GM21526 (cell line): Measurements from ENCODE around the gene PTMA.
A peak's percentile ranks its signal among the peaks of the same experiment; 100 is the strongest.
"Not testable (repeated sequence)": the region's sequence is repeated elsewhere in the genome, so short reads cannot be mapped to it uniquely, and the experiment has no call there.

Experiments
- ATAC-seq: cut with Tn5 transposase; IDR thresholded peaks from one replicate; pipeline ENCODE4 v1.9.1; 2021; ENCODE audit warnings: moderate library complexity; ENCODE audit not compliant: unreplicated experiment, low FRiP score

The PTMA gene

GRCh38 chr2:231691251-231691772 is 17.0 kb upstream of the PTMA start:
- ATAC-seq = no peak

DNA sequence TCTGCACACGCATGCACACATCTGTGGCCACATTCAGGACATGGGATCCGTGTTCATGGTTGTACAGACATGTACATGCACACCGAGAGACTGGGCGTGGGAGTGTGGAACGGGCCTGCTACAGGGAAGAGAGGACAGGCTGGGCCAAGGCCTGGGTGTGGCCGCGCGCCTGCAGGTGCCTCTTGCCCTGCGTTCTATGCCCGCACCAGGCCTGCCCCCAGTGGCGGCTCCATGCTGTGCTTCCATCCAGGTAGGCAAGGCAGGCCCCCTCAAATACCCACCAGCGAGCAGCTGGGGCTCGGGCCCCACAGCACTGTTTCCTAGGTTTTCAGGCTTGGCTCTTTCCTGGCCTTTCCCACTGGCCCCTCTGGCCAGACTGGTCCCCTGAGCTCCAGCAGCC is 15.5 kb upstream of the PTMA start:
- ATAC-seq = no peak

DNA sequence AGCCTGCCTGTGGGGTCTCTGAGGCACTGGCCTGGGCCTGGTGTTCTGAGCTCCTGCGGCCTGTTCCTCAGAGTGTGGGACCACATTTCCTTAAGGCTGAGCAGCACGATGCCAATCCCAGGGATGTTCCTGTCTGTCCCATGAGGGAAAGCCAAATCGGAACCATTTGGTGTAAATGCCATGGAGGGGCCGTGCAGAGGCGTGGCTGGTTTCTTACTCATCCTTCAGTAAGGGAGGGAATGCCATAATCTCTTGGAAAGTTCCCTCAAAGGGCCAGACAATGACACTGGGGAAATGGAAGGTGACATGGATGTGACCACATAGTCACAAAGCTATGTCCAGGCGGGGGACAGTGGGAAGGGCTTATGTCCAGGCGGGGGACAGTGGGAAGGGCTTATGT is 14.4 kb upstream of the PTMA start:
- no peak for ATAC-seq

GRCh38 chr2:231696004-231696367 is 12.3 kb upstream of the PTMA start:
- ATAC-seq = no peak

GRCh38 chr2:231699006-231699405 is 9.3 kb upstream of the PTMA start:
- ATAC-seq = no peak

DNA sequence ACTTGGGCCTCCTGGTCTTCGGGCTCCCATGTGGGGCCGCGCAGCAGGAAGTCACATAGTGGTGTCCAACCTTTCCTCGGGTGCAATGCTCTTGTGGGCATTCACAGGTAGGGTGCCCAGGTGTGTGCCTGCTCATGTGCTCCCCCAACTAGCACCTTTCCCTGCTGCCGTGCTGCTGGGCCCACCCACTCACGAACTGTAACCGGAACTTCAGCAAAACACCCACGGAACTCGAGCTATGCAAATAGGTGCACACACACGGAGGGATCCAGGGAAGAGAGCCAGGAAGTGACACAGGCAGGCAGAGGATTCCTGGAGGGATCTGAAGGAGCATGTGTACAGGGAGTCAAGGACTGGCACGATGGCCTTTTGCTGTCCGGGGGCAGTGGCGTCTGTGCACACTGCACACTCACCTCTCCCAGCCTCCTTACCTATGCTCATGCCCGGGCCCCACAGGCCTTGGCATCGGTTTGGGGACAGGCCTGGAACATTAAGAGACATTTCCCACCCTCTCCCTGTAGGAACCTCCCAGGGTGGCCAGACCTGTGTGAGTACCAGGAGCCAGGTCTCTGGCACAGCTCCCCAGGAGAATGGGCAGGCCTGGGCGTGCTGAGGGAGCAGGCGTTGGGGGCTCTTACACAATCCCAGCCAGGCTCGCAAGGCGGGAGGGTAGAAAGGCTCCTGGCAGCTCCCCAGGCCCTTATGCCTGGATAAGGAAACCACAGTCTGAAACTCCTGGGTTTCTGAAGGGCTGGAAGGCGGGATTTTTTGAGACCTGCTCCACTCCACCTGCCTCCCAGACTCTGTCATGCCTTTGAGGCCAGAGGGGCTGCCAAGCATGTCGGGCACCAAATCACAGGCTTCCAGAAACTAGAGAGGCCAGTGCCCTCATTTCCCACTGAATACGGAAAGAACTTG is 6.6 kb upstream of the PTMA start:
- no peak for ATAC-seq

DNA sequence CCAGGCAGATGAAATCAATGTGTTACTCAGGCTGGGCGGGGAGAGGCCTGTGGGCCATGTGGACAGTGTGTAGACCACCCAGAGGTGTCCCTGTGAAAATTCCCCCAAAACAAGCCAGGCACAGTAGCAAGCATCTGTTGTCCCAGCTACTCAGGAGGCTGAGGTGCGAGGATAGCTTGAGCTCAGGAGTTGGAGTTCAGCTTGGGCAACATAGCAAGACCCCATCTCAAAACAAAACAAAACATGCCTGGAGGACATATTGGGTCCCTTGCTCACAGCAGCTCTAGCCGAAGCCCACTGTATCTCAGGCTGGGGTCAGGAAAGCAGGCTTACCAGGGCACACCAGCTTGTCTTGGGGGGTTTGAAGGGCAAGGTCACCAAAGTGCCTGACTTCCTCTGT is 4.3 kb upstream of the PTMA start:
- ATAC-seq = no peak

DNA sequence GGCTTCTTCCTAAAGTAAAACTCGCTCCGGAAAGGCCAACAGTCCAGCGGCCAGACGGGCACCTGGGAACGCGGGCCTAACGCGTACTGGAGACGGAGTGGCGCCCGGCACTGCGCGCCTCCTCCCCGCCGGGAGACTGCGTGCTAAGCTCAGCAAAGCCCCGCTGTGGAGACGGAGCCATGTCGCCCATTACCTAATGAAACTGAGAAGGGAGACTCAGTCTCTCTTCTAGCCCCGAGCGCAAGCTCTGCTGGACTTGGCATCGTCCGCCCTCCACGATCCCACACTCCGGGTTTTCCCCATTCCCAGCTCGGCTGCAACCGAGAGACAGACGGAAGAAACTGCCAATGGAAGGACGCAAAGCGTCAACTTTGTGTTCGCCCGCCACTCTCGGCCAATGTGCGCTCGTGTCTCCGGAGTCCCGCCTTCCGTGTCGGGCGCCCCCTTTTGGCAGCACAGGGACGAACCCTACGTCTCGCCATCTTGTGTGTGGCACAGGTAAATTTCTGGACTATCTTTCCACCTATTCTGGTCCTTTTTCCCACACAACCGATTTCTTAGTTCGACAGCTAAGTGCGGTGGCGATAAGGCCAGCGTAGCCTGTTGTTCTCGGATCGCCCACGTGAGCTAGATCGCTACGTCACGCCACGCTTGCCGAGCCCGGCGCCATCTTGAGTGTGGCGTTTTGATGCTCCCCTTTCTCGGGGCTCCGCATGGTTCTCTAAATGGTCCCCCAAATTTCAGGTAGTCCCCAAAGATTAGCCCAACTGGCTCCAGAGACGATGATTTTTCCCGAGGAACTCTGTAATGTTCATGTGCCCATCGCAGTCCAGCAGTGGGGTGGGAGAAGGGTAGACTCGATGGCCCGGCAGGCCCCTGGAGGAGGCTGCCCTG is 1.3 kb upstream of the PTMA start:
- ATAC-seq = peak; percentile 37

DNA sequence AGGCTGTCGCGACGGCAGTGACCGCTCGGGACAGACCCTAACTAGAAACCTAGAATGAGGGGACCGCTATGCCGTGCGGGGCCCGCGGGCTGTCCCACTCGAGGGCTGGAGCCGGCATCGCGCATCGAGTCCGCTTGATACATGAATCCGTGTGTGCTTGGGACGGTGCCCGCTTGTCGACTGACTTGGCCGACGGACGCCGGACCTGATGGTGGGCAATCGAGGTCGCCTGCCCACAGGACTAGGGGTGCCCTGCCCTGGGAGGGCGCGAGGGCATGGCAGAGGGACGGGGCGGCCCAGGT is 749 bp upstream of the PTMA start:
- ATAC-seq = no peak

GRCh38 chr2:231708773-231709635 is 679 bp downstream of the PTMA start:
- ATAC-seq = no peak

DNA sequence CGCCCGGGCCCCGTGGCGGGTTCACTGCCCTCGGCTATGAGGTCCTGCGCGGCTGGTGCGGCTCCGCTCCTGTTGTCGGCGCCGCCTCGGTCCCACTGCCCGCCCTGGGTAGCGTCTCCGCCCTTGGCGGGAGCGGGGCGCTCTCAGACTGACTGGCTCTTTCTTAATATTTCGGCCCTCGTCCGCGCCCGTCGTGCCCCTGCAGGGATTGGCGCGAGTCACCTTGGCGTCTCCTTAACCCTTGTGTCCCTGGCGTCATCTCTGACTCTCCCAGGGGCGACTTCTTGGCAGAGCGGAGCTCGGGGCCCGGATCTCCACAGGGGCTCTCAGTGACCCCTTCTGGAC is 1.3 kb downstream of the PTMA start:
- no peak for ATAC-seq

DNA sequence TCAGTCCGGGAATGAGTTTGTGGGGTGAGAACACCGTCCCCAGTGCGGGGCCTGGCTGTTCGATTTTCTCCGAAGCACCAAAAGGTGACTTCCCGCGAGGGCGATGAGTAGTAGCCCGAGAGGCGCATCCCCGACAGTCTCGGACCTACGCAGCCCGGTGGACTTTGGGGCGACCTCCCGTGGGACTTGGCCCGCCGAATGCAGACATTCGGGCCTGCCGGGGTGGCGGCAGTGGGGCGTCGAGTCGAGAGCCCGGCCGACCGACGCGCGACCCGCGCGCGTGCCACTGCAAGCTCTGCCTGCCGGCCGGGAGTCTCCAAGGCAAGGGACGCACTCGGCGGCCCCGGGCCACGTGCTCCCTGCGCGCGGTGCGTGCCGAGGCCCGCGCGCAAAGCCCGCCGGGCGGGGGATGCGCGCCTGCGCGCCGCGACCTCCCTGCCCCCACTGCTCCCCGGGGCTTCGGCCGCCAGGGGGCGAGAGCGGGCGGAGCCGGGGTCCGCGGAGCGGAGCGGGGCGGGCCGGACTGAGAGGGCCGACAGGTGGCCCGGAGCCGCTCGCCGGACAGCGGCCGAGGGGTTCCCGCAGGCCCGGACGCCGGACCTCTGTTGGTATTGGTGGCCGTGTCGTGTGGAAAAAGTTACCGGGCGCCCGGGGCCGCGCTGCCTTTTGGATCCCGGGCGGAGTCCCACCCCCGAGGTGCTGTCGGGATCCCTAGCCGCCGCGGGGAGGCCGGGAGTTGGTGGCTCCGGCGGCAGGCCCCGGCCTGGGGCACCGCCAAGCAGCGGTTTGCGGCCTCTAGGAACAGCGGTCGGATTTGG is 1.9 kb downstream of the PTMA start:
- ATAC-seq = peak; percentile 10

DNA sequence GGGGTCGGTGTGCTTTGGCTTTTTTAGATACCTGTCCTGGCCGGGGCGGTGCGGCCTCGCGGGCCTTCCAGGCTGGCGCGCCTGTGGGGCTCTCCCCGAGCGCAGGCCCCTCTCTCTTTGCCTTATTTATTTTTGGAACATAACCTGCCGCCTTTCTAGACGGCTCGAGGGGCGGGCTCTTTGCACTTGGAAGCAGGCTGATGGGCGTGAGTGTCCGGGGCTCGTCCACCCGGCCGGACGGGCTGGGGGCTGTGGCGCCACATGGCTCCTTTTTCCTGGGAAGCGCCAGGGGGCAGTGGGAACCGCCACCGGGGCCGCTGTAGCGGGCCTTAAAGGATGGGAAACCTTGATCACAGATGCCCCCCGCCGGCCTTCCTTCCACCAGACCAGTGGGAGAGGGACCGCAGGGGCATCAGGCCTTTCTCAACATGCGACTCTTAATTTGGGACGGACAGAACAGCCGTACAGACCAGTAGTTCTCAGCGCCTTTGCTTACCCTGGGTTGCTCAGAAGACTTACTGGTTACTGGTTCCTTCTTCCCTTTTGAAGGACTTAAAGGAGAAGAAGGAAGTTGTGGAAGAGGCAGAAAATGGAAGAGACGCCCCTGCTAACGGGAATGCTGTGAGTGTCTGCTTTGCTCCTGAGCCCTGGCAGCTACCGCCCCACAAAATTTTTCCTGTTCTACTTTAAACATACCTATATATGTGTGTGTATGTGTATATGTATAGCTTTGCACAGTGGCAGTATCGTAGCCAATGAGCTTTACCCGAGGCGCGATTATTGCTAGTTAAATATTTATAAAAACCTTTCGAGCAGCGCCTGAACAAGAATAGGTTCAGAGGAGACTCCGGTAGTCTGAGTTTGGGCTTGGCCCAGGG is 2.7 kb downstream of the PTMA start:
- no peak for ATAC-seq

DNA sequence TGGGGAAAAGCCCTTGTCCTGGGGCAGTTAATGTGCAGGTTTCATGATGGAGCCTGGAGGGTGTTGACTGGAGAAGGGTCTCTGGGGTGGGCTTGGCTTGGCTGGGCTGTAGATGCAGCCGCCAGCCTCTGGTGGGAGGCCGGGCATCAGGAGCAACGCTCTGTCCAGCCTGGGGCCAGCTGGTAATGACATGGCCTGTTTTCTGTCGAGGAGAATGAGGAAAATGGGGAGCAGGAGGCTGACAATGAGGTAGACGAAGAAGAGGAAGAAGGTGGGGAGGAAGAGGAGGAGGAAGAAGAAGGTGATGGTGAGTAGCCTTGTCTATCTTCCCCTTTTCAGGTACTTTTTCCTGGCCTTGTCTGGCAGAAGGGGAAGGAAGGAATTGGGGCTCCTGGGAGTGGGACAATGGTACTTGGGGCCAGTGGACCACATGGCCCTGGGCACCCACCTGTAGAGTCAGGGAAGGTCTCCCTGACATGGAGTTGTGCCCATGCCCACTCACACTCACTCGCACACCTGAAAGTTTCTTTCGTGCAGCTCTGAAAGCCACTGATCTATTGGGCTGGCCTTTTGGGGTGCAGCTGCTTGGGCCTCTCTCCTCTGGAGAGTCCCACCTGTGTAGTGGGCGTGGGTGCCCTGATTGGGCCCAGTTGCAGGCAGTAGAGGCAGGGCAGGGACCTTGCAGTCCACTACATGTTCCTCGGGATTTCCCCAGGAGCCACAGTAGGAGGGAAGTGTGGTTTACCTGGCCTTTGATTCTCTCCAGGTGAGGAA is 3.5 kb downstream of the PTMA start:
- ATAC-seq = no peak

- ATAC-seq = not testable (repeated sequence)
Measured at GRCh38 chr2:231712451-231713021, 4.2 kb downstream of the PTMA start.

GRCh38 chr2:231713406-231713729 is 5.0 kb downstream of the PTMA start:
- not testable (repeated sequence) for ATAC-seq

DNA sequence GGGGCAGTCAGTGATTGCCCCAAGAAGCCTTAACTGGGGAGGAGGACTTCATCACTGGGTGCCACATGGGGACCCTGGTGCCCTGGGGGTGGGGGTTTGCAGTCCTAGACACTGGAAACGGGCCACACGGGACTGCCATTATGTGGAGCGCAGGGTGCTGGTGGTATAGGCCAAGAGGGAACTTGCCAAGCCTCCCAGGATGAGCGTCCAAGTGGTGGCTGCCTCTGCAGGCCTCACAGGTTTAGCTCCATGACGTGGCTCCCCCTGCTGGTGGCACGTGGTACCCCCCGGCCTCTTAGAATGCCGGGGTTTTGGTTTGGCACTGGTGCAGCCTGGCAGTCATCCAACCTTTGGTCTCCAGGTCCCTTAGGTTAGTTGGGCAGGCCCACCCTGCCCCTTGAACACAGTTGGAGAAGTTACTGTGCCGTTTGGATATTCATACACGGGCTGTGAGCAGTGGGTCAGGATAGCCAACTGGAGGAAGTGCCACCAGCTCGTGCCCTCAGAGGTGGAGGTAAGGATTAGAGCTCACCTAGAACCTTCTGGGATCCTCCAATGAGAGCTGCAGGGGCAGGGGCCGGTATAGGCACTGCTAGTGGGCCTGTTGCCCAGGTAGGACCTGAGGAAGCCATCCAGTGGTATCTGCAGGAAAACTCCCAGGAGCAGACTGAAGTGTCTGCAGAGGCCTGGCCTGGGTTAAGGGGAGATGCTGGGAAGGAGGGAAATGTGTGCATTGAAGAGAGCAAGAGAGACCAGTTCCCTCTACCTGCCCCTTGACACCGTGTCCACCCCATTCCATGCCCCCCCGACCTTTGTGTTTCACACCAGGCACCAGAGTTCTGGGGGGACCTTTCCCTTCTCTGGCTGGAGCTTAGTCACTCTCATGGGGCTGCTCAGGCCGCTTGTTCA is 5.7 kb downstream of the PTMA start:
- peak; percentile 23 for ATAC-seq
